NCI-H2227 (cell line): ENCODE results near the gene CNMD.
A peak's percentile ranks its signal among the peaks of the same experiment; 100 is the strongest.
"Not testable (repeated sequence)": the region's sequence is repeated elsewhere in the genome, so short reads cannot be mapped to it uniquely, and the experiment has no call there.

ENCODE experiments used
- DNase-seq: peaks from one replicate; lab custom pipeline; 2025; ENCODE audit not compliant: unreplicated experiment; lab: John Stamatoyannopoulos, UW

The CNMD gene

DNA sequence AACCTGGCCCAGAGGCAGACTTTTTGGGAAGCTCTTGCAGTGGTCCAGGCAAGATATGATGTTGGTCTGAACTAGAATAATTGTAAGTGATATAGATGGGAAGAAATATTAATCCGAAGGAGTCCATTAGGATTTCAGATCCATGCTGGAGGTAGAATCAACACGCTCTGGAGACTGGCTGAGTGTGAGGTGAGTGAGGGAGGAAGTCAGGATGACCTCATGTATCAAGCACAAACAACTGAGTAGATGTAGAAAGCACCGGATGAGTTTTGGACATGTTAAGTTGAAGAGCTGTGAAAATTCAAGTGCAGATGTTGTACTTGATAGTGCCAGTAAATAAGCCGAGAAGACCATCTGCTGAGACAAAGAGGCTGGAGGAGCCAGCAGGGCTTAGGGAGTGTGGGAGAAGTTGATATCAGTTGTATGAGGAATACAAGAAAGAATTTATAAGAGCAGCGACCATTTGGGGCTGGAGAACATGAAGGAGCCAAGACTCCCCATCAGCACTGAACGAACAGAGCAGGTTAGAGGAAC lies 5.3 kb upstream of the CNMD start:
- DNase-seq = no peak

DNA sequence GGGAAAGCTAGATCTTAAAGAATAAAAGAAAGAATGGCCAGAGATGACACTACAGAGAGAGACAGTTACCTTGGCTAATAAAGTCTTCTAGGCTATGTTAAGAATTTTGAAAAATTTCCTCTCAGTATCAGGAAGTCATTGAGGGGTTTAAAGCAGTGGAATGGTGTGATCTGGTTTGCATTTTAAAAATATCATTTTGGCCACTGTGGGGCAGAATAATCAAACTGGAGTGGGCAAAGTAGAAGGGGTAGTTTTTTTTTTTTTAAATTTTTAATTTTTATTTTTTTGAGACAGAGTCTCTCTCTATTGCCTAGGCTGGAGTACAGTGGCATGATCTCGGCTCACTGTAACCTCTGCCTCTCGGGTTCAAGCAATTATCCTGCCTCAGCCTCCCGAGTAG lies 4.4 kb upstream of the CNMD start:
- DNase-seq = no peak

DNA sequence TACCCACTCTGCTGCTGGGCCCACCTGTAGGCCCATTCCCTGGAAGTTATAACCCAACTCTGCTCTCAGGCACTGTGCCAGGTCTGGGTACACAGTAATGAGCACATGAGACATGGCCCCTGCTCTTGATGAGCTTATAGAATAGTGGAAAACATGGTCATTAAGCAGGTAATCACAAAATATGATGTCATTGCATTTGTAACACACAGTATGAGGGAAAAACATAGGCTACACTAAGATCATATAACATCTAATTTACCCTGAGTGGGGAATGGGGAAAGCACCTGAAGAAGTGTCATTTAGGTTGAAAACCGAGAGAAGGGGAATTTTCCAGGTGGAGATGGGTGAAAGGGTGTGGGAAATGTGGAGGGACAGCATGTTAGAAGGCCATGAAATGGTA lies 3.9 kb upstream of the CNMD start:
- DNase-seq = no peak

DNA sequence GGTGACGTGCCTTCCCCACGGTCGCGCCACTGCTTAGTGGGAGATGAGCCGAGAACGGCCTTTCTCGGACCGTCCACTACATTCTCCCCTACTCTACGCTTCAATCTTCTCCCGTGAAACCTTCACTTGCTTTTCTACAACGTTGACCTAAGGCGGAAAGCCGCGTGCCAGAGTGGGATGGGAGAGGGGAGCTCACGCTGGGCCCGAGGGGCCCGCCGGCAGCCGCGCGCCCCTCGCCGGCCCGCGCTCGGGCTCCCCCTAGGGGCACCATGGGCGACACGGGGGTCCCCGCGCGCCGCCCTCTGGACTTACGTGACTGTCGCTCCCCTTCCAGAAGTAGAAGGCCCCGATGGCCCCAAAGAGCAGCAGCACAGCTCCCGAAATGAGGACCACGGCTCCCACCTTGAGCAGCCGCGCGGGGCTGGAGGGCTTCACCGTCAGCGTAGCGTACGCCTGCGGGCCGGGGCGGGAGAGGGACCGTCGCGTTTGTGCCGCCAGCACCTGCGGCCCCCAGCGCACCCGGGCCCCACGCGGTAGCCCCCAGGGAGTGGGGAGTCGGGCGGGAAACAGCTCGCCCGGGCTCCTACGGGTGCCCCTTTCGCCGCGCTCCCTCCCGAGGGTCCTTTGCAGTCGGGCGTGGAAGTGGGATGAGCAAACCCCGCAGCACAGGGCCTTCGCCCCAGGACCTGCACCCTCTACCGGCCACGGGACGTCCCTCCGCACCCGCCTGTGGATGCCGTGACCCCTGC lies 727 bp downstream of the CNMD start:
- DNase-seq = no peak

DNA sequence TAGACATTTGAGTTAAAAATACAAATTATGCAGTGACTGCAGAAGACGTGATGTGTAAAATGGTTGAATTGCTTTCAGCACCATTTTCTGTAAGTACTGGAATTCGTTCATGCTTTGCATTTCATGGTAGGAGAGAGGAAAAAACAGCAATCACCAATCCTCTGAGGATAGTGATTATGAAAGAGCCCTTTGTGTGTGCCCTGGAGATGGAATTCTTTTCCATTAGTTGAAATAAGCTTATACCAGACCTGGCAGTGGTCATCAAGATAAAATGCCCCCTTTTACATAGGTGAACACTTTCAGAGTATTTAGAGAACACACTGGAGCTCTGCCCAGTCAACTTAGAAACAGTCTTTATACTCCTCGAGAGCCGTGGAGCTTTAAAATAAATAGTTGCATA lies 1.7 kb downstream of the CNMD start:
- no peak for DNase-seq

DNA sequence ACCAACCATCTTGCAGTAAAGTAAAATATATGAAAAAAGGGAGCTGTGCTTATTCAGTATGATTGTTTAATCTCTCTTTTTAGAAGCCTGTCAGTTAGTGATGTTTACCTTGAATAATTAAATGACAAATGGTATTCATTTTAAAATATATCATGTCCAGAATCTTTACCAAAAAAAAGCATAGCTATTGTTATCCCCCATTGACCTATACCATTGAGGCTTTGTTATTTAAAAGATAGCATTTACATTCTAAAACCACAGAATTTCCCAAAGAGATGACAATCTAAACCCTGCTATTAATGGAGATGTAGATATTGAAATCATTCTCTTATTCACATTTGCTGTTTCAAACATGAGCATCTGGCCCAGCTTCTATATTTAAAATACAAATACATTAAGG lies 2.2 kb downstream of the CNMD start:
- no peak for DNase-seq

DNA sequence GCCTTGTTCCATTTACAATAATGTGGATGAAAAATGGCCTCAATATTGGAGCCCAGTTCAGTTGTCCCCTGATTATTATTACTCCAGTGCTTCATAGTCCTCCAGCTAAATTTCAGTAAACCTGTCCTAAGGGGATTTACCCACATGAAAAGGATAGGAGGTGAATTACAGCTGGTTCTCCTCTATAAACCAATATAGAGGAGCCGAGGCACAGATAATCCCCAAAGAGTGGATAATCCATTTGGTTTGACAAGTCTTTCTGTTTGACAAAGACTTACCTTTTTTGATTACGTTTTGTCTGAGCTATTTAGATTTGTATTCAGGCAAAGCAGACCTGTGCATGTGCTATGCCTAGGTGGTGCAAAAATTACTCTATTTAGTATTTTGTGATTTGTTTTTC lies 2.7 kb downstream of the CNMD start:
- DNase-seq = no peak

DNA sequence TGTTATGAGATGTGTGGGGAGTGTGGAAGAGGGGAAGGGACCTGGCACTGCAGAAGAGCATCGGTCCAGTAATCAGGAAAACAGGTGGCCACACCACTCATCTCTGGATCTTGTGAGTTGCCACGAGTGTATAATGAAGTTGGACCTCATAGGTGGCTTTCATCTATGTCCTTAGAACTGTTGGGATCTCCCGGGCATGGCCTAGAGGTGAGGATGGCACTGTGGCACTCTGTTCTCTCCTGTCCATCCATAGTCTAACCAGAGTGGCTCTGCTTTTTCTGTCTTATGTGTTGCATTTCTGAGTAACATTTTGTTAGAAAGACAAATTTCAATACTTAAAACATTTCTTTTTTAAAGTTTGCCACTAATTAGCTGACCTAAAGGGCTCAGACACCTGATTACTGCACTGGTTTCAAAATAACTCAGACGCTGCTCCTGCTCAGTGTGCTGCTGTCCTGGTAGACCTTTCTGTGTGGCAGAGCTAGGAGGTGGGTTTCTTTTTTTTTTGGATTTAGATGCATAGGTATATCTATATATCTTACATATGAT lies 5.5 kb downstream of the CNMD start:
- DNase-seq = no peak

DNA sequence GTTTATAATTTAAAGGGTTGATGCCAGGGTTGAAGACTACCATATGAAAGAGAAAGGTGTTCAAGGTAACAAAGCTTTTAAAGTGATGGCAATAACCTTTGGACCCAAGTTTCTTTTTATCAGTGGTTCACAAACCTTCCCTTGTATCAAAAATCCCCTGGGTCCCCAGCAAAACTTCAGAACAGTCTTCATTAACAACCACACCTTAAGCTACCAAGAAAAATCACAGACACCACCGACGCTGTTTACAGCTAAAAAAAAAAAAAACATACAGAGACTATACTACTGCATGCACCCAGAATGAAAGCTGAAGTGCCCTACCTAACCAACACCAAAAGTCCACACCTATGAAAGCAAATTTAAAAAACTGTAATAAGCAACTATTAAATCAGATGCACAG lies 13.4 kb downstream of the CNMD start:
- DNase-seq = no peak

DNA sequence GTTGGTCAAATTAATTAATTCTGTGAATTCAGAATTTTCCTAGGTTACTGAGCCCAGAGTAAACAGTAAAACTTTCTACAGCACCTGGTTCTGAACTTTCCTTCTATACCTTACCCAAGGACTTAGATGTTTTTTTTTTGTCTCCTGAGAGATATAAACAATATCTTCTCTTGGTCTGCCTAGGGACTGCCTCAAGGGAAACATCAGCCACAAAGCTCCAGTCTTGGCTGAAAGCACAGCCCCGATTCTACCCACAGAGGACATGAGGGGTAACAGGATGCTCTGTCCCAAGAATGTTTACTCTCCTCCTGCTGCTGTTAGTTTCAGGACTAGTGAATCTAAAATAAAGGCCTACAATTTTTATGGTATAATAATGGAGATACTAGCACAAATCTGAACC lies 14.3 kb downstream of the CNMD start:
- no peak for DNase-seq

DNA sequence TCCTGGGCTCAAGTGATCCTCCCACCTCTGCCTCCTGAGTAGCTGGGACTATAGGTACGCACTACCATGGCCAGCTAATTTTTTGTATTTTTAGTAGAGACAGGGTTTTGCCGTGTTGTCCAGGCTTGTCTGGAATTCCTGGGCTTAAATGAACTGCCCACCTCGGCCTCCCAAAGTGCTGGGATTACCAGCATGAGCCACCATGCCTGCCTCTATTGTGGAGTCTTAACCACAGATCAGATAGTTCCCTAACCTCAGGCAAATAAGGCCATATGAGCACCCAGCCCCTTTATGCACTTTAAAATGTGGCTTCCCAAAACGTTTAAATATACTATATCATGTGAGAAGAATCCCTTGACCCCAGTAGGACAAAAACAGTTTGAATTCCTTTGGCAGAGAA lies 16.4 kb downstream of the CNMD start:
- DNase-seq = no peak

DNA sequence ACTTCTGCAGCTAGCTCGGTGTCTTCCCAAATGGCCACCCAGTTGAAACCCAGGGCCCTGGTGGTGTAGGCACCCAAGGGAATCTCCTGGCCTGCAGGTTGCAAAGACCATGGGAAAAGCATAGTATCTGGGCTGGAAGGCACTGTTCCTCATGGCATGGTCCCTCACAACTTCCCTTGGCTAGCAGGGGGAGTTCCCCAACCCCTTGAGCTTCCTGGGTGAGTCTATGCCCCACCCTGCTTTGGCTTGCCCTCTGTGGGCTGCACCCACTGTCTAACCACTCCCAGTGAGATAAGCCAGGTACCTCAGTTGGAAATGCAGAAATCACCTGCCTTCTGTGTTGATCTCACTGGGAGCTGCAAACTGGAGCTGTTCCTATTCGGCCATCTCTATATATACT lies 18.3 kb downstream of the CNMD start:
- DNase-seq = not testable (repeated sequence)

DNA sequence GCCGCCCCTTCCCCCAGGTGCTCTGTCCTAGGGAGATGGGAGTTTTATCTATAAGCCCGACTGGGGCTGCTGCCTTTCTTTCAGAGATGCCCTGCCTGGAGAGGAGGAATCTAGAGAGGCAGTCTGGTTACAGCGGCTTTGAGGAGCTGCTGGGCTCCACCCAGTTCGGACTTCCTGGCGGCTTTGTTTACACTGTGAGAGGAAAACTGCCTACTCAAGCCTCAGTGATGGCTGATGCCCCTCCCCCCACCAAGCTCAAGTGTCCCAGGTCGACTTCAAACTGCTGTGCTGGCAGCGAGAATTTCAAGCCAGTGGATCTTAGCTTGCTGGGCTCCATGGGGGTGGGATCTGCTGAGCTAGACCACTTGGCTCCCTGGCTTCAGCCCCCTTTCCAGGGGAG lies 18.7 kb downstream of the CNMD start:
- not testable (repeated sequence) for DNase-seq

DNA sequence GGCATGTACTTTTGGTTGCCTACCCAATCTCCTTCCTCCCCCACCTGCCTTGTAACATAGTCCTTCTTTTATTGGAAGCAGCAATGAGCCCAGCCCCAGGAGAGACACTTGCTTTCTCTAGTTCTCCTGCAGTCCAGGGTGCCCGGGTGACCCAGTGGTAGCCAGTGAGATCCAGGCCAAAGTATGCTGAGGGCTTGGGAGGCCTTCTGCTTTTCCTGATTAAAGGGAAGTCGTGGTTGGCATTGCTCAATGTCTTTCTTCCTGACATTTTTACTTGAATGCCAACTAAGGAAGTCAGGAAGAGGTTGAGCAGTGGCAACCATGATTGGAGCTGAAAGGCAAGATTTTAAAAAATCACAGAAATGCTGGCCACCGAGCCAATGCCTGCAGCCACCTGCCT lies 25.7 kb downstream of the CNMD start:
- DNase-seq = no peak

DNA sequence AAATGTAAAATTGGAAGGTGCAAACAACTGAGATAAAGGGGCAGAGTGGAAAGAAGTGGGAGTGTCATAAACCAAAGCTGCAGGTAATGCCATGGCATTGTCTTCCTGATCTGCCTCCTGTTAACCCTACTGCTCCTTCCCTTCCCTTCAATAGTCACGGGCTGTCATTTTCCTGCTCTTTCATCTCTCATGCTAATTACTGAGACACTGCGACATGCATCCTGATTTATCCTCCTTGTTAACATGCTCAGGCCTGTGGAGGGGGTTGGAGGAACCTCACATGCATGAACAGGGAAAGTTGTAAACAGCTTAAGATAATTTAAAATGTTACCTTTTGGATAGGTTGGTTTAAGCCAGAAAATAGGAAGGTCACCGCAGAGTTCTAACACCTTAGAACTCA lies 27.2 kb downstream of the CNMD start:
- peak; percentile 6 for DNase-seq

DNA sequence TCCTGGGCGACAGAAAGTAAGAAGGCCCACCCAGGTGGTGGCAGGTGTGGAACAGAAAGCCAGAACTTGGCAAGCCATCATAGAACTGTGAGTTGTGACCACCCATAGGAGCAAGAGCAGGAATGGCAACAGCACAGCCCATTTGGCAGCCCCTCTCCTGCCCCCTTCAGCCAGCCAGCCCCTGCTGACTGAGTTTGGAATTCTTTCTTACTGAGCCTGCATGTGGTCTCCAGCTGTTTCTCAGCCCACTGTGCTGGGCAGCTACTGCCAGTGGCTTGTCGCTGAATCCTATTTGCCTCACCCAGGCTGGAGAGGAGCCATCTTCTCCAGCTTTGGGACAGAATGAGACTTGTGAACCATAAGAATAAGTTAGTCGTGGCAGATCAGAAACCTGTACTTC lies 28.3 kb downstream of the CNMD start:
- no peak for DNase-seq

DNA sequence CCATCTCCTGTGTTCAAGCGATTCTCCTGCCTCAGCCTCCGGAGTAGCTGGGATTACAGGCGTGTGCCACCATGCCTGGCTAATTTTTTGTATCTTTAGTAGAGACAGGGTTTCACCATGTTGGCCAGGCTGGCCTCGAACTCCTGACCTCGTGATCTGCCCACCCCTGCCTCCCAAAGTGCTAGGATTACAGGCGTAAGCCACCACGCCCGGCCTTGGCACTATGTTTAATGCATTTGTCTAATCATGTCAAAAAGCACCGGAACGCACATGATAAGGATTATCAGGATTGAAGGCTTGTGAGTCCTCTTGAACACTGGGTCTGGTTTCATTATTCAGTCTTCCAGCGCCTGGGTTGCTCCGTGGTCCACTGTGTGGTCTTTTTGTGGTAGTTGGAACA lies 31.4 kb downstream of the CNMD start:
- not testable (repeated sequence) for DNase-seq

DNA sequence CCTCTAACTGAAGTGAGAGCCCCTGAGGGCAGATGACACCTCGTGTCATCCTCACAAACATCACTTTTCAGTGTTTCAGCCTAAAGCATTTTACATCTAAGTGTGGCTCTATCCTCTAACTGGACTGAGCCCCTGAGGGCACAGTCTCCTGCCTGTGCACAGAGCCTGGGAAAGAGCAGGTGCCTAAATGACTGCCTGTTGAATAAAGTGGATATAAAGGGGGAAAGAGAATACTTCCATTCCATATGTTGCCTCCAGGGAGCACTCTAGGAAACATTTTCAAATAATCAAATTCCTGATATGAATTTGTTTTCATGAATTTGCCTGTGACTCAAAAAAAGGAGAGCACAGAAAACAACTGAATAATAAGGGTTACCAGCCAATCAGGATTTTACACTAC lies 32.2 kb downstream of the CNMD start:
- DNase-seq = no peak

DNA sequence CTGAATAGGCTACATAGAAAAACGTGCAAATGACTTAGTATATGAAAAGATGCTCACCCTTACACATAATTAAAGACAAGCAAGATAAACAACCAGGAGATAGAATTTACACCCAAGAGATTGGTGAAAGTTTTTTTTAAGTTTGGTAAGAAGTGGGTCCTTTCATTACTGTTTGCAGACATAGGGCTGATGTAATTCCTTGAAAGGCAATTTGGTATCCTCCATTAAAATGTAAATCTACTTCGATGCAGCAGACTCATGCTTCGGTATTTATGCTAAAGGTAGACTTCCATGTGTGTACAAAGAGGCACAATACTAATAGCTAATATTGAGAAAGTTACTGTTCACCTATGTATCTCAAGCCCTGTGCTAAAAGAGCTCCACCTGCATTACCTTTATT lies 33.5 kb downstream of the CNMD start:
- DNase-seq = no peak

DNA sequence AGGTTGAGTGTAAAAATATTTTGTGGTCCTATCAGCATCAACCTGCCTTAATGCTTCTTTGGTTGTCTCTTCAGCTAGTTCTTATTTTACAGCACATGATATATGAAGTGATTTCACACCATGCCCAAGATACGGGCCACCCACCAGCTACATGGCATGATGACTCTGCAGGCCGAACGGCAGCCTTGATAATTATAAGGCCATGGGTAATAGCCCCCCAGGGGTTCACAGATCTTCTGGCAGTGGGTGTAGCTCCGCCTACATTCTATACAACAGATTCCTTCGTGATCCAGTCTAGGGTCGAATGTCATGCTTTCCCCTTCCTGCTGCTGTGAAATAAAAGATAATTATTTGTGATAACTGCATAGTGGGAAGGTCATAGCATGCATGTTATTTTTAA lies 36.1 kb downstream of the CNMD start:
- DNase-seq = peak; percentile 28

DNA sequence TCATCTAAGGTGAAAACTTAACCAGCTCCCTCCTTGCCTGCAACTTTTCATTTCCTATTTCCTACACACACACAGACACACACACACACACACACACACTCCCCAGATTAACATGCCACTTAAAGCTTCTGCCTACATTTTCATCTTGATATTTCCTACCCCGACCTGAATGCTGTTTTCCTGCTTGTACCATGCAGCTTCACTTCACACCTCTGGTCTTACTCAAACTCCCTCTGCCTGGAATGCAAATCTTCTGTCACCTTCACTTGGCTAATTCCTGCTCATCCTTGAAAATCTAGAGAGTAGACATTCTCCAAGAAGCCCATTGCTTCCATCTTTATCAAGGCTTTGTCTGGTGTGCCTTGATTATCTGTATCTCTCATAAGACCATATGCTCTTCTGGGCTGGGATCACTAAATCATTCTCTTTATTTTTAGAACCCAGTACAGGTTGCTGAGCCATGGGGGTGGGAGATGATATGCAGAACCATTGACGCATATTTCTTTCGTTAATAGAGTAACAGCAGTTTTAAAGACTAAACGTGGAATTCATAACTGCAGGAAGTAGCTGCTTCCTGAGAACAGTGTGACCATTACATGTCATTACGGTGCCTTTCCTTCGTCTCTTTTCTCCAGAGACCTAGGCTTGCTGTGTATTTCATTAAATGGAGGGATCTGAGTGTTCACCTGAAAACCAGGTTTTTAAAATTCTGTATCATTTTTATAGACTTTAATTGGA lies 37.7 kb downstream of the CNMD start:
- no peak for DNase-seq

DNA sequence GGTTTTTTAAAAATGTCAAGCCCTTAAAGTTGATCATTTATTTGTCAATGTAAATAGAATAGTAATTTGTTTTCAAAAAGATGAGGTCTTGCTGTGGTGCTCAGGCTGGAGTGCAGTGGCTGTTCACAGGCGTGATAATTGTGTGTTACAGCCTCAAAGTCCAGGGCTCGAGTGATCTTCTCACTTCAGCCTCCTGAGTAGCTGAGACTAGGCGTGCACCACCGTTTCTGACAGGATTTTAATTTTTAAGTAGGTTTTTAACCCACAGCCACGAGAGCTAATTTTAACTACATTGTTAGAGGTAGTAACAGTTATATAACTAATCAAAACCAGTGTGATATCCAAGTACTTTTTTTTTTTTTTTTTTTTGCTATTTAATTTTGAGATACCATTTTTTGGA lies 43.1 kb downstream of the CNMD start:
- no peak for DNase-seq
